ENCODE data around the gene NACAD. TPM values are rescaled to one million over a fixed set of nuclear protein-coding genes. Genes with fewer than 3 reads are reported as not detected.

Gene NACAD
- polyA plus RNA-seq, 1 donor from 2014 or later, result 14.5 TPM

GRCh38 chr7:45126201-45126600 is 37.4 kb upstream of the NACAD start:
- Histone ChIP-seq H3K36me3 (ENCODE audit: insufficient read depth, low read length) (no peaks in the 10 kb centered on the region), H3K4me2 (ENCODE audit: low read length) (no peak overlapping the region), H3K79me2 (replicated peaks; ENCODE audit: insufficient read depth, low read length) (no peaks in the 10 kb centered on the region), H3K4me3 (ENCODE audit: low read length) (no peak overlapping the region), H3F3A (ENCODE audit: insufficient read depth, low read length, poor library complexity, severe bottlenecking) (no peaks in the 10 kb centered on the region), H3K9me2 (ENCODE audit: insufficient read depth, low read length) (no peaks in the 10 kb centered on the region), H3K9me3 (ENCODE audit: low read length) (no peaks in the 10 kb centered on the region), H2AFZ (ENCODE audit: low read depth, low read length) (no peak overlapping the region), H3K27ac (ENCODE audit: low read length) (no peak overlapping the region), H4K20me1 (ENCODE audit: insufficient read depth) (no peaks in the 10 kb centered on the region), H3K27me3 (ENCODE audit: insufficient read depth, low read depth, low read length) (no peaks in the 10 kb centered on the region), H3K9ac (ENCODE audit: low read length) (no peak overlapping the region)
- no peak for TF ChIP-seq POLR2AphosphoS5 (IDR thresholded peaks at IDR 0.05)
- TF ChIP-seq SMC3 (conservative IDR thresholded peaks at IDR 0.05; ENCODE audit: poor library complexity), result no peak
- no peak for TF ChIP-seq TAF1 (IDR thresholded peaks at IDR 0.05; ENCODE audit: low read depth)
- no peak for TF ChIP-seq RAD21 (conservative IDR thresholded peaks at IDR 0.05)
- no peak for TF ChIP-seq REST (IDR thresholded peaks at IDR 0.05; ENCODE audit: borderline replicate concordance)
- no peak for TF ChIP-seq EZH2 (IDR thresholded peaks at IDR 0.05; ENCODE audit: borderline replicate concordance, insufficient read depth, low read length, poor library complexity, severe bottlenecking)

GRCh38 chr7:45125193-45125904 is 36.6 kb upstream of the NACAD start:
- H3K9me2 ChIP-seq (ENCODE audit: insufficient read depth, low read length), result no peaks in the 10 kb centered on the region
- H3K9ac ChIP-seq (ENCODE audit: low read length), result no peak overlapping the region
- H3K27me3 ChIP-seq (ENCODE audit: insufficient read depth, low read depth, low read length), result no peaks in the 10 kb centered on the region
- H4K20me1 ChIP-seq (ENCODE audit: insufficient read depth), result no peaks in the 10 kb centered on the region
- TF ChIP-seq EZH2 (IDR thresholded peaks at IDR 0.05; ENCODE audit: borderline replicate concordance, insufficient read depth, low read length, poor library complexity, severe bottlenecking), result no peak
- no peak for TF ChIP-seq POLR2AphosphoS5 (IDR thresholded peaks at IDR 0.05)
- no peak for TF ChIP-seq REST (IDR thresholded peaks at IDR 0.05; ENCODE audit: borderline replicate concordance)
- TF ChIP-seq RAD21 (conservative IDR thresholded peaks at IDR 0.05), result no peak
- no peak for TF ChIP-seq EP300 (conservative IDR thresholded peaks at IDR 0.05; ENCODE audit: poor library complexity, severe bottlenecking)
- no peak for TF ChIP-seq SMC3 (conservative IDR thresholded peaks at IDR 0.05; ENCODE audit: poor library complexity)
- TF ChIP-seq CTCF (IDR thresholded peaks at IDR 0.05; ENCODE audit: poor library complexity, severe bottlenecking), result no peak
- TF ChIP-seq TAF1 (IDR thresholded peaks at IDR 0.05; ENCODE audit: low read depth), result no peak
- no peak for TF ChIP-seq MXI1 (conservative IDR thresholded peaks at IDR 0.05; ENCODE audit: poor library complexity, severe bottlenecking)
- no peak overlapping the region for H2AFZ ChIP-seq (ENCODE audit: low read depth, low read length)
- no peaks in the 10 kb centered on the region for H3F3A ChIP-seq (ENCODE audit: insufficient read depth, low read length, poor library complexity, severe bottlenecking)
- no peak overlapping the region for H3K4me2 ChIP-seq (ENCODE audit: low read length)
- H3K36me3 ChIP-seq (ENCODE audit: insufficient read depth, low read length), result no peaks in the 10 kb centered on the region
- no peaks in the 10 kb centered on the region for H3K79me2 ChIP-seq (replicated peaks; ENCODE audit: insufficient read depth, low read length)
- H3K4me3 ChIP-seq (ENCODE audit: low read length), result no peak overlapping the region
- no peak overlapping the region for H3K27ac ChIP-seq (ENCODE audit: low read length)
- H3K9me3 ChIP-seq (ENCODE audit: low read length), result no peaks in the 10 kb centered on the region
